ENCODE results near the gene STIMATE. TPM values are rescaled to one million over a fixed set of nuclear protein-coding genes. Genes with fewer than 3 reads are reported as not detected.

STIMATE gene
- total RNA-seq, 1 donor from 2014 or later = 35.7 TPM

DNA sequence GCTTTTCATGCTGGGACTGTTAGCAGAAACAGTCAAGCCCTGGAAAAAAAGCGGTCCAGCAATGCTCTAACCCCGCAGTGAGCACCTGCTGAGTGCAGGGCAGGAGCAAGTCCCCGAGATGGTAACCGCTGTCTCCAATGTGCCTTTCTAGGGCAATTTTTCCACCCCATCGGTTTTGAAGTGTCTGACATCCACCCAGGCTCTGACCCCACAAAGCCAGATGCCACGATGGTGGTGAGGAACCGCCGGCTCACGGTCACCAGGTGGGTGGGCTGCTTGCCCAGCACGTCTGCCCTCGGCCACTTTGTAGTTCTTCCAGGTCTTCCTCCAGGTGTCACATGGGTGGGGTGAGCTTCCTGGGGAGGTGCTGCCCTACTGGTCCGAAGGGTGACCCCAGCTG is 106.0 kb downstream of the STIMATE start:
- no peak for DNase-seq (ENCODE audit: low spot score)

DNA sequence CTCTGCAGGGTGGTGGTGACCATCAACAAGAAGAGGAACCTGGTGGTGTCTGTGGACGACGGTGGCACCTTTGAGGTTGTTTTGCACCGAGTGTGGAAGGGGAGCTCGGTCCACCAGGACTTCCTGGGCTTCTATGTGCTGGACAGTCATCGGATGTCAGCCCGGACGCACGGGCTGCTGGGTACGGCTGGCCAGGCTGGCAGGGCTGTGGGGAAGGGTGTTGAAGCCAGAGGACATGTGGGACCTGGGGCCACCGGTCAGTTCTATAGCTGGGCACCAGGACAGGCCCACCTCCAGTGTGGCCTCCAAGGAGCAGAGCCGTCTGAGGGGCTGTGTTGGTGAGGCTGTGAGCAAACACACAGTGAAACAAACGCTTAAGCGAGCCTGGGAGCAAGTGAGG is 106.6 kb downstream of the STIMATE start:
- DNase-seq (ENCODE audit: low spot score) = no peak

DNA sequence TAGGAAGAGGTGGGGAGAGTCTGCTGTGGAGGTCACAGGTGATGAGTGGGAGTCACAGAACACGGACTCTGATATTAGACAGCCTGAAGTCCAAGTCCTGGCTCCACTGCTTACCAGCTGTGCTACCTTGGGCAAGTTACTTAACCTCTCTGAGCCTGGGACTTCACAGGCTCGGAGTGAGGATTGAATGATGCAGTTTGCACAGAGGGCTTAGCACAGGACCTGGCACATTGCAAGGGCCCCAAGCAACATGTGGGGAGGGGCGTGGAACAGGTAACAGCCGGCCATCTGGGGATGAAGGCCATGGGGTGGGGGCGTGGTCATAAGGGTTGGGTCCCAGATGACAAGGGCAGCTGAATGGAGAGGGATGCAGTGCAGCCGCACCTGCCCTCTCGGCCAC is 107.0 kb downstream of the STIMATE start:
- DNase-seq (ENCODE audit: low spot score) = no peak

DNA sequence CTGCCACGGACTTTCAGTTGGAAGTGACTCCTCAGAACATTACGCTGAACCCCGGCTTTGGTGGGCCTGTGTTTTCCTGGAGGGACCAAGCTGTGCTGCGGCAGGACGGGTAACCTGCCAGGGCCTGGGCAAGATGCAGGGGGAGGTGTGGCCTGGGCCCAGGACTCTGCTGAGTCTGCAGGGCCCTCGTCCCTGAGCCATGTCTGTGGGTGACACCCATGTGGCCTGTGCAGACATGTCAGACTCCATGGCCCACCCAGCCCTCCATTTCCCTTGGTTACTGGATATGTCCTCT is 107.7 kb downstream of the STIMATE start:
- no peak for DNase-seq (ENCODE audit: low spot score)

DNA sequence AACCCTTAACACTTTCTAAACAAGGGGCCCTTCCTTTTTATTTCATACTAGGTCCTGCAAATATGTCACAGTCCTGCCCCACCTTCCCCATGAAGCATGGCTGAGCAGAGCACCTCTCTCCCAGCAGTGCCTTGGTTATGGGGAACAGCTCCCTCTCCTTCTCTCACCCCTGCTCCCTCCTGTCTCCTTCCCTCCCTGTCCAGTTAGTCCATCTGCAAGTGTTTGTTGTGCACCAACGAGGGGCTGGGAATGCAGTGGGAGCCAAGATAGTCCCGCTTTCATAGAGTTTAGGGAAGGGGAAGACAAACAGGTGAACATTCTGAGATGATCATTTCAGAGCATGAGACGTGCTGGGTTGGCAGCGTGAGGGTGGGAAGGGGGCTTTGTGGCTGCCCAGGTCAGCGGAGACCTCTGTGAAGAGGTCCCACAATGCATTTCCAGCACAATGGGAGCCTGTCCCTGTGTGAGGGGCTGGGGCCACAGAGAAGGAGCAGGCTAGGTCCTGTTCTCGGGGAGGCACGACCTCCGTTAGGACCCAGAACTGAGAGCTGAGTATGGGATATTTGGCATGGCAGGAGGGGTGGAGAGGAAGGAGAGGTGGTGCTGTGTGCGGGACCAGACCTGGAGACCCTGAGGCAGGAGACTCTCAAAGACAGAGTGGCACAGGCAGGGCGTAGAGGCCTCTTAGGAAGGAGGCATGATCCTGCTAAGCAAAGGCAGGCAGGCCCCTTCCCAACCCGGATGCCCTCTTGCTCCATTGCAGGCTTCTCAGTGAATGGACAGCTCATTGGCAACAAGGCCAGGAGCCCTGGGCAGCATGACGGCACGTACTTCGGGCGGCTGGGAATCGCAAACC is 108.2 kb downstream of the STIMATE start:
- no peak for DNase-seq (ENCODE audit: low spot score)

DNA sequence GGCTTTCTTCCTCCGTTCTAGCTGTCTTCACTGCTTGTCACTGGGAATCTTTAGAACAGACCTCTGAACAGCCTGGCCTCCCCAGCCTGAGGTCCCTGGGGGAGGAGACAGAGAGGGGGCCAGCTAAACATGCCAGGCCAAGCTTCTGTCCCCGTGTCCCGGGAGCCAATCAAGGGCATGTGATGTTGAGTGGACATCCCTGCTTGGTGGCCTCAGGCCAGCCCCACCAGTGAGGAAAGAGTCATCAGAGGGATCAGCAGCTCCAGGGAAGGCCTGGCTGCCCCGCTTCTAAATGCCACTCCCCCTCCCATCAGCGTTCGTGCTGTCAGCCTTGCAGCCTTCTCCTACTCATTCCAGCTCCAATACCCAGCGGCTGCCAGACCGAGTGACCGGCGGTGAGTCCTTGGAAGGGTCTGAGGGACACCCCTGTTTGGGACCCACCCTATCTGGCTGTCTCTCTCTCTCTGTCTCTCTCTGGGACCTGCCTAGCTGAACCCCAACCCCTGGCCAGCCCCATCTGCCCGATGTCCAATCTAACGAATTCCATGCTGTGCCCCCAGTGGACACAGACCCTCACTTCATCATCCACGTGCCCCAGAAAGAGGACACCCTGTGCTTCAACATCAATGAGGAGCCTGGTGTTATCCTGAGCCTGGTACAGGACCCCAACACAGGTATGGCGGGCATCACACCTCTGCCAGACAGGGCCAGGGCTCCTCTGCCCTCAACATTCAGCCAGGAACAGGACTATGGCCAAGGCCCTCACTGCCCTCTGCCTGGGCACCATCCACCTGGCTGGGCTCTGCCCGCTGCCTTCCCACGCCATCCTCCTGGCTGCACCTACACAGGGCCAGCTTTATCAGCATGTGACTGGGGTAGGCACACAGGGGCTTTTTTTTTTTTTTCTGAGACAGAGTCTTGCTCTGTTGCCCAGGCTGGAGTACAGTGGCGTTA is 109.4 kb downstream of the STIMATE start:
- DNase-seq (ENCODE audit: low spot score) = no peak

DNA sequence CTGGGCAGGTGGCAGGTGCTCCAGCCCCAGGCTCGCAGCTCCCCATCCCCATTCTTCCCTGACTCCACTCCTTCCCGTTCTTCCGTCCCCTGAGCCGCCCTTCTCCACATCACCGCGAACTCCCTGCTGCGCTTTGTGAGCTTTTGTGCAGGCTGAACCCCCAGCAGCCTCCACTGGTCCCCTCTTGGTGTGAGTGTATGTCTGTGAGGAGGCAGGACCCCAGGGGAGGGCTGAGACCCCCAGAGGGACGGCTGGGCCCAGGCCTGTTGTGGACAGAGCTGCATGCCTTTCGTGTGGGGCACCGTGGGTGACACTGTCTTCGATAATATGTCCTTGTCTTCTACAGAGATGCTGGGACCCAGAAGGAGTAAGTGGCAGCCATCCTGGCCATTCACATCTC is 110.1 kb downstream of the STIMATE start:
- no peak for DNase-seq (ENCODE audit: low spot score)

Other genes starting within 250 kb of the STIMATE start
- 82.3 TPM for gene PBRM1, start 211.6 kb downstream of the STIMATE start, total RNA-seq
- 174 TPM for gene GNL3, start 211.5 kb downstream of the STIMATE start, total RNA-seq
- 52.3 TPM for gene GLT8D1, start 191.8 kb downstream of the STIMATE start, total RNA-seq
- gene SPCS1, start 191.4 kb downstream of the STIMATE start, total RNA-seq = 125 TPM
- gene NEK4, start 126.6 kb downstream of the STIMATE start, total RNA-seq = 36.3 TPM
- gene ITIH1, start 119.9 kb downstream of the STIMATE start, total RNA-seq = not detected
- gene ITIH3, start 102.8 kb downstream of the STIMATE start, total RNA-seq = 4.6 TPM
- 37.1 TPM for gene ITIH4, start 66.9 kb downstream of the STIMATE start, total RNA-seq
- 15.9 TPM for gene MUSTN1, start 62.5 kb downstream of the STIMATE start, total RNA-seq
- 15.1 TPM for gene SFMBT1, start 148.5 kb upstream of the STIMATE start, total RNA-seq
- 33.3 TPM for gene RFT1, start 232.9 kb upstream of the STIMATE start, total RNA-seq

Measured in ureter (tissue), 1 donor.